Stomach (tissue), 9 donors: ENCODE data around the gene TXLNB. TPM values are rescaled to one million over a fixed set of nuclear protein-coding genes. Genes with fewer than 3 reads are reported as not detected.

ENCODE experiments used
- DNase-seq, 2 donors: peaks; one replicate each; pipeline versions ENCODE4 v3.0.0 to v3.0.0-alpha.2; 2013 to 2019
- H3K27ac ChIP-seq, 5 donors: fragments of 200-600 bp in 4 of 5; sonication (generic) in 4 of 5; one replicate each; pipeline ENCODE4 v1.5.1; 2013 to 2019; ENCODE audit warnings: mild to moderate bottlenecking in 1 of 5, moderate library complexity in 1 of 5
- H3K27me3 ChIP-seq, 3 donors: fragments of 200-600 bp; sonication (generic); one replicate each; pipeline ENCODE4 v1.5.1; 2017 to 2019; ENCODE audit warnings: mixed run types in 1 of 3
- H3K36me3 ChIP-seq, 4 donors: fragments of 200-600 bp; sonication (generic); 1 replicate in 3 of 4; 2 replicates in 1 of 4; pipeline ENCODE4 v1.5.1; 2016 to 2019
- H3K4me1 ChIP-seq, 4 donors: fragments of 200-600 bp; sonication (generic); one replicate each; pipeline ENCODE4 v1.5.1; 2016 to 2019
- H3K4me3 ChIP-seq, 4 donors: fragments of 200-600 bp; sonication (generic) in 3 of 4; one replicate each; pipeline ENCODE4 v1.5.1; 2016 to 2019; ENCODE audit warnings: mild to moderate bottlenecking in 1 of 4
- H3K9me3 ChIP-seq, 4 donors: fragments of 200-600 bp; sonication (generic); one replicate each; pipeline ENCODE4 v1.5.1; 2016 to 2019
- CTCF ChIP-seq, 7 experiments: fragments of 450-650 bp in 4 of 7; fragments of 200-600 bp in 3 of 7; sonication (generic) in 3 of 7; IDR thresholded peaks; one replicate each; pipeline ENCODE4 v1.5.1; 2016 to 2019; ENCODE audit warnings: antibody characterized with exemption in 7 of 7, control low read depth in 2 of 7, mild to moderate bottlenecking in 1 of 7
- EP300 ChIP-seq: sonication (generic); formaldehyde crosslinking; IDR thresholded peaks from one replicate; pipeline ENCODE4 v1.6.1; 2017; ENCODE audit warnings: antibody characterized with exemption
- POLR2A ChIP-seq, 4 donors: fragments of 450-650 bp; IDR thresholded peaks; one replicate each; pipeline ENCODE4 v1.6.1; 2016; ENCODE audit warnings: antibody characterized with exemption in 4 of 4, control low read depth in 2 of 4, mild to moderate bottlenecking in 1 of 4, moderate library complexity in 1 of 4
- POLR2AphosphoS5 ChIP-seq, 3 donors: sonication (generic); formaldehyde crosslinking; IDR thresholded peaks; one replicate each; pipeline ENCODE4 v1.6.1; 2016; ENCODE audit warnings: antibody characterized with exemption in 3 of 3
- WGBS, 5 donors: extraction: QIAGEN DNeasy Blood & Tissue Kit in 3 of 5; methylation state at CpG; one replicate each; pipeline versions ENCODE4 v1.1.5 to v1.1.7; 2013 to 2018; 5-methylcytosine and 5-hydroxymethylcytosine counted together
- intact Hi-C: fragments of 100-400 bp; cut with DNase I; formaldehyde crosslinking; loops from one replicate; pipeline ENCODE4 v1.15.1; 2023; ENCODE audit warnings: low total_unique reads
- polyA plus RNA-seq, 3 donors: library from polyadenylated mRNA; stranded (reverse); fragments of 200-250 nt; gene quantifications; one replicate each; pipeline ENCODE4 v1.2.3, GENCODE V29; 2013
- total RNA-seq, 5 donors: library from RNA; depleted of rRNA; stranded (reverse); fragments of >200 nt; gene quantifications; one replicate each; pipeline versions ENCODE4 v1.1.0 to v1.2.3, GENCODE V29; 2014 to 2016
- donor health status: healthy with polysubstance abuse.
- donor health status: Bipolar disorder and iron deficiency.
- donor health status: healthy.

TXLNB gene
- total and polyA plus RNA-seq, 8 donors = 0.15 to 1.5 (median 0.61) TPM; not detected in 3

- peak; percentile 35 to 44 for DNase-seq
- WGBS, 5 donors = 32 to 66% (median 52%) methylated on average over 2 of the region's 2 CpGs
- Histone ChIP-seq H3K27me3 (no peaks in the 10 kb centered on the region), H3K36me3 (no peaks in the 10 kb centered on the region), H3K4me1 (peaks cover 0 to 11% (median 2%) of the 10 kb centered on the region in 4 donors), H3K9me3 (no peaks in the 10 kb centered on the region), H3K27ac (peak overlapping the region; percentile 5 to 65 (median 39)), H3K4me3 (no peak overlapping the region)
- intact Hi-C loops = no loop called here
- no peak for TF ChIP-seq POLR2A (IDR thresholded peaks at IDR 0.05)
- peak in 1 of 3 donors; percentile 30 for TF ChIP-seq POLR2AphosphoS5 (IDR thresholded peaks at IDR 0.05)
- TF ChIP-seq EP300 = no peak
Observed at GRCh38 chr6:139308936-139309603, 17.3 kb upstream of the TXLNB start.

- Histone ChIP-seq H3K9me3 (no peaks in the 10 kb centered on the region), H3K4me3 (no peak overlapping the region), H3K27me3 (no peaks in the 10 kb centered on the region), H3K36me3 (no peaks in the 10 kb centered on the region), H3K27ac (peak overlapping the region in 3 of 5 donors; percentile 25 to 65 (median 46)), H3K4me1 (peaks cover 0 to 11% (median 2%) of the 10 kb centered on the region in 4 donors)
- WGBS, 5 donors = 73 to 82% (median 79%) methylated on average over 5 of the region's 5 CpGs
- TF ChIP-seq POLR2AphosphoS5 (IDR thresholded peaks at IDR 0.05) (no peak), EP300 (no peak), POLR2A (IDR thresholded peaks at IDR 0.05) (no peak), CTCF (IDR thresholded peaks at IDR 0.05) (no peak)
- no peak for DNase-seq
- intact Hi-C loops = no loop called here
Observed at GRCh38 chr6:139308286-139308916, 16.6 kb upstream of the TXLNB start.

- Histone ChIP-seq H3K4me1 (peaks cover 0 to 11% (median 2%) of the 10 kb centered on the region in 4 donors), H3K27ac (no peak overlapping the region), H3K4me3 (no peak overlapping the region), H3K9me3 (no peaks in the 10 kb centered on the region), H3K27me3 (no peaks in the 10 kb centered on the region), H3K36me3 (no peaks in the 10 kb centered on the region)
- TF ChIP-seq POLR2A (IDR thresholded peaks at IDR 0.05) = no peak
- TF ChIP-seq EP300 = no peak
- TF ChIP-seq CTCF (IDR thresholded peaks at IDR 0.05) = no peak
- TF ChIP-seq POLR2AphosphoS5 (IDR thresholded peaks at IDR 0.05) = no peak
- intact Hi-C loops = no loop called here
- 51 to 72% (median 66%) methylated on average over 3 of the region's 3 CpGs for WGBS, 5 donors
- no peak for DNase-seq
Observed at GRCh38 chr6:139306291-139306981, 14.6 kb upstream of the TXLNB start.

GRCh38 chr6:139303185-139303584 is 11.4 kb upstream of the TXLNB start:
- 68 to 78% (median 75%) methylated on average over 2 of the region's 2 CpGs for WGBS, 5 donors
- Histone ChIP-seq H3K9me3 (no peaks in the 10 kb centered on the region), H3K4me1 (no peaks in the 10 kb centered on the region), H3K4me3 (no peak overlapping the region), H3K36me3 (no peaks in the 10 kb centered on the region), H3K27ac (no peak overlapping the region), H3K27me3 (no peaks in the 10 kb centered on the region)
- intact Hi-C loops = no loop called here
- DNase-seq = no peak
- TF ChIP-seq CTCF (IDR thresholded peaks at IDR 0.05) (no peak), POLR2AphosphoS5 (IDR thresholded peaks at IDR 0.05) (no peak), EP300 (no peak), POLR2A (IDR thresholded peaks at IDR 0.05) (no peak)
